ENCODE data around the gene SCUBE2. TPM values are rescaled to one million over a fixed set of nuclear protein-coding genes. Genes with fewer than 3 reads are reported as not detected.

SCUBE2 gene
- total and polyA plus RNA-seq, 7 donors = 2.3 to 22.9 (median 7.5) TPM

DNA sequence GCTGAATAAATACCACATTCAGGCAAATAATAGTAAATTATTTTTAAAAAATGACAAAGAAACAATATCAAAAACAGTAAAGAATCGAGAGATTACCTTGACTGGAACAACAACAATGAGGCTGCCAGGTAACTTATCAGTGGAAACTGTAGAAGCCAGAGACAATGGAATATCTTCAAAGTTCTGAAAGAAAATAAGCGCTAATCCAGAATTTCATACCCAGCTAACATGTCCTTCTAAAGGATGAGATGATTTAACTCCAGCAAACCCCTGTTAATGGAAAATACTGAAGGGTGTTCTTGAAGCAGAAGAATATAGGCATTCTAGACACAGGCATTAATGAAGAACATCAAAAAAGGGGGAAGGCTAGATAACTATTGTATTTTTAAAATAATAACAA is 20.7 kb upstream of the SCUBE2 start:
- H3K27ac ChIP-seq = no peak overlapping the region
- H3K4me3 ChIP-seq = no peak overlapping the region
- H3K9me3 ChIP-seq = peaks cover 0 to 6% (median 2%) of the 10 kb centered on the region in 4 donors
- no peaks in the 10 kb centered on the region for H3K27me3 ChIP-seq
- peaks cover 0 to 4% (median 0%) of the 10 kb centered on the region in 4 donors for H3K4me1 ChIP-seq
- DNase-seq = no peak
- WGBS, 2 donors = 94 to 97% methylated on average over 2 of the region's 2 CpGs
- intact Hi-C loops (cut with DNase I) = no loop called here
- TF ChIP-seq POLR2AphosphoS5 (IDR thresholded peaks at IDR 0.05) (no peak), EP300 (IDR thresholded peaks at IDR 0.05) (no peak), POLR2A (IDR thresholded peaks at IDR 0.05) (no peak)
- TF ChIP-seq, protein P1, sequence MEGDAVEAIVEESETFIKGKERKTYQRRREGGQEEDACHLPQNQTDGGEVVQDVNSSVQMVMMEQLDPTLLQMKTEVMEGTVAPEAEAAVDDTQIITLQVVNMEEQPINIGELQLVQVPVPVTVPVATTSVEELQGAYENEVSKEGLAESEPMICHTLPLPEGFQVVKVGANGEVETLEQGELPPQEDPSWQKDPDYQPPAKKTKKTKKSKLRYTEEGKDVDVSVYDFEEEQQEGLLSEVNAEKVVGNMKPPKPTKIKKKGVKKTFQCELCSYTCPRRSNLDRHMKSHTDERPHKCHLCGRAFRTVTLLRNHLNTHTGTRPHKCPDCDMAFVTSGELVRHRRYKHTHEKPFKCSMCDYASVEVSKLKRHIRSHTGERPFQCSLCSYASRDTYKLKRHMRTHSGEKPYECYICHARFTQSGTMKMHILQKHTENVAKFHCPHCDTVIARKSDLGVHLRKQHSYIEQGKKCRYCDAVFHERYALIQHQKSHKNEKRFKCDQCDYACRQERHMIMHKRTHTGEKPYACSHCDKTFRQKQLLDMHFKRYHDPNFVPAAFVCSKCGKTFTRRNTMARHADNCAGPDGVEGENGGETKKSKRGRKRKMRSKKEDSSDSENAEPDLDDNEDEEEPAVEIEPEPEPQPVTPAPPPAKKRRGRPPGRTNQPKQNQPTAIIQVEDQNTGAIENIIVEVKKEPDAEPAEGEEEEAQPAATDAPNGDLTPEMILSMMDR (IDR thresholded peaks at IDR 0.05) = no peak
- no peaks in the 10 kb centered on the region for H3K36me3 ChIP-seq

DNA sequence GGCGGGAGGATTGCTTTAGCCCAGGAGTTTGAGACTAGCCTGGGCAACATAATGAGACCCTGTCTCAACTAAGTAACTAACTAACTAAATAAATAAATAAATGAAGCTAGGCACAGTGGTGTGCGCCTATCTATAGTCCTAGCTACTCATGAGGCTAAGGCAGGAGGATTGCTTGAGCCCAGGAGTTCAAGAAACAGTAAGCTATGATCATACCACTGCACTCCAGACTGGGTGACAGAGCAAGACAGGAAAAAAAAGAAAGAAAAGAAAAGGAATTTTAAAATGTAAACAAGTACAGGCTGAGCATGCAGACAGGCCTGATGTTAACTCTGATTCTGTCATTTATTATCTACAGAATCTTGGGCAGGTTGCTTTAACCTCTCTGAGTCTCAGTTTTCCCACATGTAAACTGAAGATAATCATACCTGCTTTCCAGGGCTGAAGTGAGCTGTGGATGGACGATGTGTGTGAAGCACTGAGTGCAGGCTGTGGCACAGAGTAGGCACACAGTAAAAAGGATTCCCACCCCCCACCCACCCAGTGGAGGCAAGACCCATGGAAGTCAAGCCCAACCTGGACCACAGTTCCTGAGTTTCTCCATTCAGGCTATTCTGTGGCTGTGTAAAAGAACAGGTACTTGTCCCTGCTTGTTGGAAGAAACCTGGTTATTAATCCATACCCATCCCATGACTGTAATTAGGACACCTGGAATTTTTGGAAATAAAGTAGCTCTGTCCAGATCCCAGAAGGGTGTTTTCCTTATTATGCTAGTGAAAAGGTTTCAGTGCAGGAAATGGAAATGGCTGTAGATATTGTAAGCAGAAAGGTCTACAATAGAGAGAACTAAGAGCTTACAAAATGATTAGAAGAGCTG is 18.7 kb upstream of the SCUBE2 start:
- no peak overlapping the region for H3K27ac ChIP-seq
- H3K27me3 ChIP-seq = no peaks in the 10 kb centered on the region
- no peaks in the 10 kb centered on the region for H3K36me3 ChIP-seq
- DNase-seq = no peak
- H3K4me1 ChIP-seq = peaks cover 0 to 4% (median 0%) of the 10 kb centered on the region in 4 donors
- peaks cover 0 to 6% (median 2%) of the 10 kb centered on the region in 4 donors for H3K9me3 ChIP-seq
- no peak overlapping the region for H3K4me3 ChIP-seq
- 93 to 96% methylated on average over 3 of the region's 3 CpGs for WGBS, 2 donors
- intact Hi-C loops (cut with DNase I) = no loop called here
- TF ChIP-seq EP300 (IDR thresholded peaks at IDR 0.05) = no peak
- TF ChIP-seq POLR2A (IDR thresholded peaks at IDR 0.05) = no peak
- no peak for TF ChIP-seq POLR2AphosphoS5 (IDR thresholded peaks at IDR 0.05)
- TF ChIP-seq, protein P1 (IDR thresholded peaks at IDR 0.05) = no peak

DNA sequence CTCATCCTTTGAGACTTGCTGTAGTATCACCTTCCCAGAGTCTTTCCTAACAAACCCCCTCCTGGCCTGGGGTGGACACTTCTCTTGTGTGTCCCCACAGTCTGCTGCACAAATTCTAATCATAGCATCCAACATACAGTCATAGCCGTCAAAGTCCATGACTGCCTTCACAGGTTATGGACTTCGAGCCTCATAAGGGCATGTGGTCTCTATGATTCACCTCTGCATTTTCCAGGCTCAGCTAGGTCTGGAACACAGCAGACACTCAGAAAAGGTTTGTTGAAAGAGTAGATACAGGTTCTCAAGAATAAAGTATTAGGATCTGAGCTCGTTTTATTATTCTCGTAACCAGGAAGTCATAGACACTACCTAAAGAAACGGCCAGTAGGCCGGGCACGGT is 13.2 kb upstream of the SCUBE2 start:
- DNase-seq = no peak
- Histone ChIP-seq H3K27me3 (no peaks in the 10 kb centered on the region), H3K36me3 (no peaks in the 10 kb centered on the region), H3K9me3 (no peaks in the 10 kb centered on the region), H3K27ac (no peak overlapping the region), H3K4me3 (no peak overlapping the region), H3K4me1 (no peaks in the 10 kb centered on the region)
- TF ChIP-seq, protein P1 (IDR thresholded peaks at IDR 0.05) = no peak
- TF ChIP-seq POLR2AphosphoS5 (IDR thresholded peaks at IDR 0.05) (no peak), POLR2A (IDR thresholded peaks at IDR 0.05) (no peak), EP300 (IDR thresholded peaks at IDR 0.05) (no peak)
- WGBS, 2 donors = 87 to 93% methylated on average over 7 of the region's 7 CpGs
- intact Hi-C loops (cut with DNase I) = no loop called here

DNA sequence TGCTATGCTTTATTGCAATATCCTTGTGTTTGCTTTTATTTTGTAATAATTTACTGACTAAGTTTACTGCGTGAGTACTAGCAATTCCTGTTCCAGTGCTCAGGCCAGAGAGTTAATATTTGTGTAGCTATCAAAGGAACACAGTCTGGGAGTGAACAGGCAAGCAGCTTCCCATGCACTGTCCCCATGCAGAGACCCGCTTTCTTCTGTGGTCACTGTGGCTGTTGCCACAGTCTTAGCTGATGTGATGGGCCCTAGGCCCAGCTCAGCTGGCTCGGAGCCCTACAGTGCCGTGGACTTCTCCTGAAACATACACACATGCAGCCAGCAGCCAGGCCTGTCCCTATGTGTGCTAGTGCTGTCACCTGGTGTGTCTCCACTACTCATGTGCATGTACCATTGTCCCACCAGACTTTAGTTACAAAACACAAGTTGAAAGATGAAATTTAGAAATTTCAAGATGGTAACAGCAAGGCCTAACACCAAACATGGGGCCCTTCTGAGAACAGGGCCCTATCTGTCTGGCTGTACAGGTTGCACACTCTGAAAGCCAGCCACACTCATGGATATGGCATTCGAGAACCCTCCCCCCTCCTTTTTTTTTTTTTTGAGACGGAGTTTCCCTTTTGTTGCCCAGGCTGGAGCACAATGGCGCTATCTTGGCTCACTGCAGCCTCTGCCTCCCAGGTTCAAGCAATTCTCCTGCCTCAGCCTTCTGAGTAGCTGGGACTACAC is 12.3 kb upstream of the SCUBE2 start:
- intact Hi-C loops (cut with DNase I) = no loop called here
- no peak for DNase-seq
- no peaks in the 10 kb centered on the region for H3K36me3 ChIP-seq
- H3K4me3 ChIP-seq = no peak overlapping the region
- no peaks in the 10 kb centered on the region for H3K9me3 ChIP-seq
- H3K4me1 ChIP-seq = no peaks in the 10 kb centered on the region
- no peak overlapping the region for H3K27ac ChIP-seq
- no peaks in the 10 kb centered on the region for H3K27me3 ChIP-seq
- 75 to 90% methylated on average over 7 of the region's 7 CpGs for WGBS, 2 donors
- TF ChIP-seq POLR2A (IDR thresholded peaks at IDR 0.05) (no peak), POLR2AphosphoS5 (IDR thresholded peaks at IDR 0.05) (no peak), EP300 (IDR thresholded peaks at IDR 0.05) (no peak)
- TF ChIP-seq, protein P1 (IDR thresholded peaks at IDR 0.05) = no peak

All from sigmoid colon (tissue), 7 donors.